T1000 (cell line): ENCODE results near the gene RPH3AL.
"Not testable (repeated sequence)": the region's sequence is repeated elsewhere in the genome, so short reads cannot be mapped to it uniquely, and the experiment has no call there.

Source experiments
- DNase-seq: peaks from one replicate; lab custom pipeline; 2025; ENCODE audit warnings: mixed read lengths; lab: John Stamatoyannopoulos, UW

The RPH3AL gene

GRCh38 chr17:224576-224975 is 128.0 kb downstream of the RPH3AL start:
- not testable (repeated sequence) for DNase-seq

GRCh38 chr17:223723-224471 is 128.7 kb downstream of the RPH3AL start:
- DNase-seq = no peak

GRCh38 chr17:222172-222571 is 130.4 kb downstream of the RPH3AL start:
- DNase-seq = no peak

GRCh38 chr17:219696-220095 is 132.9 kb downstream of the RPH3AL start:
- DNase-seq = no peak

GRCh38 chr17:218432-219110 is 134.0 kb downstream of the RPH3AL start:
- no peak for DNase-seq

- no peak for DNase-seq
Measured at GRCh38 chr17:216625-217024, 136.0 kb downstream of the RPH3AL start.

- DNase-seq = not testable (repeated sequence)
Measured at GRCh38 chr17:215563-216478, 136.8 kb downstream of the RPH3AL start.

- no peak for DNase-seq
Measured at GRCh38 chr17:214881-215331, 137.7 kb downstream of the RPH3AL start.

- no peak for DNase-seq
Measured at GRCh38 chr17:213286-214105, 139.1 kb downstream of the RPH3AL start.

- DNase-seq = no peak
Measured at GRCh38 chr17:210402-210801, 142.2 kb downstream of the RPH3AL start.

- no peak for DNase-seq
Measured at GRCh38 chr17:208429-208828, 144.2 kb downstream of the RPH3AL start.

- no peak for DNase-seq
Measured at GRCh38 chr17:207775-208174, 144.8 kb downstream of the RPH3AL start.

GRCh38 chr17:206941-207560 is 145.6 kb downstream of the RPH3AL start:
- DNase-seq = no peak

GRCh38 chr17:206484-206883 is 146.1 kb downstream of the RPH3AL start:
- not testable (repeated sequence) for DNase-seq

GRCh38 chr17:205817-206216 is 146.8 kb downstream of the RPH3AL start:
- no peak for DNase-seq

GRCh38 chr17:205148-205669 is 147.4 kb downstream of the RPH3AL start:
- DNase-seq = no peak

GRCh38 chr17:204427-205147 is 148.0 kb downstream of the RPH3AL start:
- DNase-seq = no peak

- no peak for DNase-seq
Measured at GRCh38 chr17:202501-202951, 150.1 kb downstream of the RPH3AL start.

- DNase-seq = not testable (repeated sequence)
Measured at GRCh38 chr17:201736-202135, 150.9 kb downstream of the RPH3AL start.

GRCh38 chr17:201257-201656 is 151.3 kb downstream of the RPH3AL start:
- DNase-seq = not testable (repeated sequence)
